ENCODE data around the gene P2RX2.

- TF ChIP-seq EZH2 (IDR thresholded peaks at IDR 0.05) (no peak), CTCF (IDR thresholded peaks at IDR 0.05 in 2 of 3, conservative IDR thresholded peaks at IDR 0.05 in 1 of 3; ENCODE audit: borderline replicate concordance in 1 of 3, insufficient read depth in 1 of 3, low read depth in 2 of 3, low read length in 2 of 3) (no peak), YY1 (IDR thresholded peaks at IDR 0.05; ENCODE audit: extremely low read depth, insufficient replicate concordance, low read depth, low read length) (no peak), POLR2AphosphoS5 (IDR thresholded peaks at IDR 0.05; ENCODE audit: low read depth, low read length) (0 out of 2 replicates have a peak, but pooled peaks have one; percentile 19), POLR2A (IDR thresholded peaks at IDR 0.05; ENCODE audit: borderline replicate concordance, extremely low read depth, insufficient read depth, insufficient read length) (no peak), REST (IDR thresholded peaks at IDR 0.05; ENCODE audit: low read depth) (no peak), EZH2phosphoT487 (IDR thresholded peaks at IDR 0.05; ENCODE audit: borderline replicate concordance) (no peak), ZNF274 (IDR thresholded peaks at IDR 0.05; ENCODE audit: low read depth, low read length) (no peak), TCF7L2 (IDR thresholded peaks at IDR 0.05; ENCODE audit: borderline replicate concordance, extremely low read depth, insufficient read depth, insufficient read length) (no peak), RAD21 (IDR thresholded peaks at IDR 0.05; ENCODE audit: low read depth) (no peak), SP1 (IDR thresholded peaks at IDR 0.05; ENCODE audit: low read depth) (no peak), SRF (IDR thresholded peaks at IDR 0.05; ENCODE audit: low read depth) (no peak)
Measured at GRCh38 chr12:132597333-132598316, 21.0 kb upstream of the P2RX2 start.

Data from HCT116 (cell line).